RWPE1 (cell line): ENCODE measurements around the gene CHCHD1.
"Not testable (repeated sequence)": the region's sequence is repeated elsewhere in the genome, so short reads cannot be mapped to it uniquely, and the experiment has no call there.

Source experiments
- CTCF ChIA-PET: fragments of 350-600 bp; sonication (Branson Sonifier 250); formaldehyde crosslinking; extraction: SDS; loops from one replicate; lab custom pipeline; 2021; lab: Yijun Ruan, JAX
- POLR2A ChIA-PET: fragments of 400-600 bp; formaldehyde crosslinking; extraction: SDS; loops from one replicate; lab custom pipeline; 2020; ENCODE audit warnings: antibody characterized with exemption; ENCODE audit not compliant: low non-redundant PET; lab: Yijun Ruan, JAX
- DNase-seq: peaks from one replicate; pipeline ENCODE4 v3.0.0; 2012; ENCODE audit warnings: low spot score
- H3K27ac ChIP-seq: fragments of 450-650 bp; 2 replicates; pipeline ENCODE4 v1.5.1; 2017
- TF ChIP-seq, protein P1 (sequence below): fragments of 450-650 bp; conservative IDR thresholded peaks from 2 replicates; pipeline ENCODE4 v1.5.1; 2017; ENCODE audit warnings: low read depth, mild to moderate bottlenecking

Gene CHCHD1

GRCh38 chr10:73781879-73782748 lies at the start of gene CHCHD1:
Gene CHCHD1 (plus strand): TSS chr10:73782048. CDS start chr10:73782076, 28 bp downstream.
- H3K27ac ChIP-seq: peak within 1 kb of the TSS; percentile 90
- peak; percentile 89 for DNase-seq
- CTCF ChIA-PET: interaction anchor here (0.8 kb wide), 1 partner anchor 97 kb away, joined by 4 read pairs; no protein-coding TSS in a partner anchor
- POLR2A ChIA-PET: interaction anchor here (0.8 kb wide), 1 partner anchor 28 kb away, joined by 3 read pairs; no protein-coding TSS in a partner anchor
- TF ChIP-seq, protein P1, sequence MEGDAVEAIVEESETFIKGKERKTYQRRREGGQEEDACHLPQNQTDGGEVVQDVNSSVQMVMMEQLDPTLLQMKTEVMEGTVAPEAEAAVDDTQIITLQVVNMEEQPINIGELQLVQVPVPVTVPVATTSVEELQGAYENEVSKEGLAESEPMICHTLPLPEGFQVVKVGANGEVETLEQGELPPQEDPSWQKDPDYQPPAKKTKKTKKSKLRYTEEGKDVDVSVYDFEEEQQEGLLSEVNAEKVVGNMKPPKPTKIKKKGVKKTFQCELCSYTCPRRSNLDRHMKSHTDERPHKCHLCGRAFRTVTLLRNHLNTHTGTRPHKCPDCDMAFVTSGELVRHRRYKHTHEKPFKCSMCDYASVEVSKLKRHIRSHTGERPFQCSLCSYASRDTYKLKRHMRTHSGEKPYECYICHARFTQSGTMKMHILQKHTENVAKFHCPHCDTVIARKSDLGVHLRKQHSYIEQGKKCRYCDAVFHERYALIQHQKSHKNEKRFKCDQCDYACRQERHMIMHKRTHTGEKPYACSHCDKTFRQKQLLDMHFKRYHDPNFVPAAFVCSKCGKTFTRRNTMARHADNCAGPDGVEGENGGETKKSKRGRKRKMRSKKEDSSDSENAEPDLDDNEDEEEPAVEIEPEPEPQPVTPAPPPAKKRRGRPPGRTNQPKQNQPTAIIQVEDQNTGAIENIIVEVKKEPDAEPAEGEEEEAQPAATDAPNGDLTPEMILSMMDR: no peak

GRCh38 chr10:73732426-73732825 lies 49.4 kb upstream of the CHCHD1 start:
- POLR2A ChIA-PET: interaction anchor here (1.8 kb wide), 1 partner anchor 9 kb away, joined by 6 read pairs; no protein-coding TSS in a partner anchor
- TF ChIP-seq, protein P1: no peak
- no peak for DNase-seq
- CTCF ChIA-PET: no interaction called here
- H3K27ac ChIP-seq: no peak overlapping the region

DNA sequence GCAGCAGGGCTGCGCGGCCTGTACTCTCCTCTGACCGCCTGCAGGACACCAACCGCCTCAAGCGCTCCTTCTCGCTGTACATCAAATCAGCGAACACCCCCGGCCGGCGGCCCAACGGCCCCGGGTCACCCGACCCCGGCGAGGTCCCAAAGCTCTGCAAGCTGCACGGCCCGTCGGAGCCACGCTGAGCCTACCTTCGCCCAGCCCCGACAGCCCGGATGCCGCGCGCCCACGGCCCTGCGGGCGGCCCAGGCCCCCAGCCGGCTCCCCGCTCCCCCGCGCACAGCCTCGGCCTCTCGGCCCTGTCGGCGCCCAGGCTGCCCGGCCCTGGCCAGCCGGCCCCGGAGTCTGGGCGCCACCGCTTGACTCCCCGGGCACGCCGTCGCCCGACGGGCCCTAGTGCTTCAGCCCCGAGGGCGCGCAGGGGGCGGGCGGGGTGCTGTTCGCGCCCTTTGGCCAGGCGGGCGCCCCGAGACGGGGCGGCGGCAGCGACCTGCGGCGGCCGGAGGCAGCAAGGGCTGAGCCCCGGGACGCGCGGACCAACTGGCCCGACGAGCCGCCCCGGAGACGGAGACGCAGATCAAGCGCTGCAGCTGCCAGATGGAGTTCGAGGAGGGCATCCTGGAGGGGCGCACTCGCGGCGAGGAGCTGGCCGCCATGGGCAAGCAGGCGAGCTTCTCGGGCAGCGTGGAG lies 48.8 kb upstream of the CHCHD1 start:
- H3K27ac ChIP-seq: no peak overlapping the region
- TF ChIP-seq, protein P1: no peak
- CTCF ChIA-PET: no interaction called here
- POLR2A ChIA-PET: interaction anchor here (1.8 kb wide), 1 partner anchor 8 kb away, joined by 6 read pairs; no protein-coding TSS in a partner anchor
- no peak for DNase-seq

- no peak for DNase-seq
- ChIA-PET POLR2A (no interaction called here), CTCF (interaction anchor here (0.6 kb wide), 2 partner anchors 96 to 301 kb away, joined by 3 to 4 read pairs; no protein-coding TSS in a partner anchor)
- H3K27ac ChIP-seq: no peak overlapping the region; the same call in 1 of the 2 replicates
- TF ChIP-seq, protein P1: no peak
Observed at GRCh38 chr10:73734028-73734720, 47.7 kb upstream of the CHCHD1 start.

DNA sequence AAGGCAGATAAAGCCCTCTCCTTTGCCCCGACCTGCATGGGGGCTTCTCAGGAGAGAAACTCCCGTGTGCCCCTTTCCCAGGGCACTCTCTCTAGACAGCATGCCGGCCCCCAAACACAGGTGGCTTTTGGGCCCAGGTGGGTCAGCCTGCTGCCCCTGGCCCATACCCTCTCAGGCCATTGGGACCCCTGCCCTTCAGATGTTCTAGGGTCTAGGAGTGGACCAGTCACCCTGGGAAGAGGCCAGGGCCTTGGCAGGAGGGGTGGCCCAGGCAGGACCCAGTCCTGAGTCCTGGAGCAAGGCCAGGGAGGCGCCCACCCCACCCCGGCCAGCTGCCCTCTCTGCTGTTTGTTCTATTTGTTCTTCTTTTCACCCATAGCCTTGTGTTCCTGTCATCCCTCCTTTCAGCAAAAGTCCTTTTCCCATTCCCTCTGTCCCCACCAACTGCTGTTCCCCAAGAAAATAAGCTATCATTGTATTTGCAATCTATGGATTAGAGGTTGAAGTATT lies 47.0 kb upstream of the CHCHD1 start:
- peak overlapping the region; percentile 25; the same call in 1 of the 2 replicates for H3K27ac ChIP-seq
- no peak for DNase-seq
- TF ChIP-seq, protein P1: no peak
- ChIA-PET POLR2A (interaction anchor here (0.6 kb wide), 1 partner anchor 27 kb away, joined by 3 read pairs; no protein-coding TSS in a partner anchor), CTCF (no interaction called here)

DNA sequence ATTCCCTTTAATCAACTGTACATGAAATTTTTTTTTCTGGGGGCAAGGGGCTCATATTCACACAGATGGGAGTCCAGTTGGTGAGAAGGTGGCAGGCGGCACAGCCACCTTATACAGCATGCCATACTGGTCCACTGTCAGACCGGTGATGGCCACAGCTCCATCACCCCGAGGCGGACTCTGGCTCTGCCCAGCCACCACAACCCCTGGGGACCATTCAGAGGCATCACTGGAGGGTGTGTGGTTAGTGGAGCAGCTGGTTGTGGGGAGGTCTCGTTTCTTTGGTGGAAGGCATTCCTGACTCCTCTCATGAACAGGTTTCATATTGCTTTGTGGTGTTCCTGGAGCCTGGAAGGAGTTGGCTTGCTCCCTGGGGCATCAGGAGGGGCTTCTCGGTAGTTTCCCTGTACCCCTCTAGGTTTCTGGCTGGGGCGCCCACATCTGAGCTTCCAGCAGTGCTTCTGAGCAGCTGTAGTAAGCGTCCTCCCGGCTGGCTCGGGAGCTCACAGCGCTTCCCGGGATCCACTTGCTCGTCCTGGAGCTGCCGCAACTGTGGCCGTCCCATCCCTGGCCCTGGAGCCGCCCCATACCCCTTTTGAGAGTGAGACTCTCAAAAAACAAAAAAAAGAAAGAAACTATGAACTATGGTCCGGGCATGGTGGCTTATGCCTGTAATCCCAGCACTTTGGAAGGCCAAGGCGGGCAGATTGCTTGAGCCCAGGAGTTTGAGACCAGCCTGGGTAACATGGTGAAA lies 41.2 kb upstream of the CHCHD1 start:
- POLR2A ChIA-PET: interaction anchor here (0.7 to 1.1 kb wide), 2 partner anchors 8 to 159 kb away, joined by 6 to 9 read pairs; no protein-coding TSS in a partner anchor
- CTCF ChIA-PET, DNase-seq: not testable (repeated sequence)
- peak overlapping the region; percentile 74 for H3K27ac ChIP-seq
